ENCODE data around the gene SFT2D1.

SFT2D1 gene

DNA sequence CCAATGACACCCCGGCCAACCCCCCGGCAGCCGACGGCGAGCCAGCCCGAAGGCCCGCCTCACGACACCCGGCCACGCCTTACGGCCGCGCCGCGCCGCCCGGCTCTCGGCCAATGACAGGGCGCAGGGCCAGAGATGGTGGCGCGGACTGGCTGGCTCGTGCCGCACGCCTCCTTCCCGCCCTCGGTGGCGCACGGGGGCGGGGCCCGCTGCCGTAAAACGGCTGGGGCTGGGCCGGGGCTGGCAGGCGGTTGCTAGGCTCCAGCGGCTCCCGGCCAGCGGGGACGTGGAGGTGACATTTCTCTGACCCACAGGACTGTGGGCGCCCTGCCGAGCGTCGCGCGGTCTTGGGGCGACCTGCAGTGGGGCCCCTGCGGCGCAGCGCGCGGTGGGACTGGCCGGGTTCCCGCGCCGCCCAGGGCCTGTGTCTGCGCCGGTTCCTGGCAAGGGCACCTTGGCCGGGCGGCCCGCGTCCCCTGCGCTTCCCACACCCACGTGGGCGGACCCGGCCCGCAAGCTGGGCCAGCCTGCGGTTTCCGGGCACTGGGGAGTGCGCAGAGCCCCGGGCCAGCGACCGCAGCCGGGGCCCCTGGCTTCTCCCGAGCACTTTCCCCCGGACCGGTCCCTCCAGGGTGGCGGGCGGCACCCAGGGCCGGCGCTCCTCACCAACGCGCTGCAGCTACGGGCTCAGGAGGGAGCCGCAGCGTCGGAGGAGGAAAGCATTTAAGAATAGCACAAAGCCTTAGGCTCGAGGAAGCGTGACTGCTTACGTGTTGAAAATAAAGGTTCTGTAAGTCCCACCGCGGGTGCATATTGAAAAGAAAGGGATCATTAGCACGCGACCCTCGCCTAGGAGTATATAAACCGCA lies 40.8 kb upstream of the SFT2D1 start, which contains the start of gene MPC1:
MPC1 (minus strand) TSS at position 8 of the 869 bp plus-strand sequence. CDS start 64 bp downstream, outside the sequence.
- DNase-seq (ENCODE audit: low read depth): peak; percentile 96
- H3K4me3 ChIP-seq (replicated peaks; ENCODE audit: low read depth, low read length): peak within 1 kb of the TSS; percentile 78
- TF ChIP-seq, protein P1, sequence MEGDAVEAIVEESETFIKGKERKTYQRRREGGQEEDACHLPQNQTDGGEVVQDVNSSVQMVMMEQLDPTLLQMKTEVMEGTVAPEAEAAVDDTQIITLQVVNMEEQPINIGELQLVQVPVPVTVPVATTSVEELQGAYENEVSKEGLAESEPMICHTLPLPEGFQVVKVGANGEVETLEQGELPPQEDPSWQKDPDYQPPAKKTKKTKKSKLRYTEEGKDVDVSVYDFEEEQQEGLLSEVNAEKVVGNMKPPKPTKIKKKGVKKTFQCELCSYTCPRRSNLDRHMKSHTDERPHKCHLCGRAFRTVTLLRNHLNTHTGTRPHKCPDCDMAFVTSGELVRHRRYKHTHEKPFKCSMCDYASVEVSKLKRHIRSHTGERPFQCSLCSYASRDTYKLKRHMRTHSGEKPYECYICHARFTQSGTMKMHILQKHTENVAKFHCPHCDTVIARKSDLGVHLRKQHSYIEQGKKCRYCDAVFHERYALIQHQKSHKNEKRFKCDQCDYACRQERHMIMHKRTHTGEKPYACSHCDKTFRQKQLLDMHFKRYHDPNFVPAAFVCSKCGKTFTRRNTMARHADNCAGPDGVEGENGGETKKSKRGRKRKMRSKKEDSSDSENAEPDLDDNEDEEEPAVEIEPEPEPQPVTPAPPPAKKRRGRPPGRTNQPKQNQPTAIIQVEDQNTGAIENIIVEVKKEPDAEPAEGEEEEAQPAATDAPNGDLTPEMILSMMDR (IDR thresholded peaks at IDR 0.05; ENCODE audit: low read length, missing control alignments): no peak

DNA sequence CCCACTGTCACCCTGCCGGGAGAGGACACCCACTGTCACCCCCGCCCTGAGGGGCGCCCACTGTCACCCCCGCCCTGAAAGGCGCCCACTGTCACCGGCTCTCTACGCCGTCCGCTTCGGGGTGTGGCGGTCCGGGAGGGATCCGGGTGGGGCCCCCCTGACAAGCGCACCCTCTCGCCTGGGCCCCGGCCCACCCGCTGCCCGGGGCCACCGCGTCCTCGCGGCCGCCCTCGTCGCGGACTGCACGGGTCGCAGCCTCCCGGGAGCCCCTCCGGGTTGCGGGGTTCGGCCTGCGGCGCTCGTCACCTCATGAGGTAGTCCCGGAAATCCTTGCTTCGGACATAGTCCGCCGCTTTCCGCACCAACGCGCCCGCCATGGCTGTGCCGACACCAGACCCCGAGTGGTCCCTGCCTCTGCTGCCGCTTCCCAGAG lies 40.2 kb upstream of the SFT2D1 start:
- H3K4me3 ChIP-seq (replicated peaks; ENCODE audit: low read depth, low read length): peak overlapping the region; percentile 78
- TF ChIP-seq, protein P1 (IDR thresholded peaks at IDR 0.05; ENCODE audit: low read length, missing control alignments): no peak
- DNase-seq (ENCODE audit: low read depth): no peak

DNA sequence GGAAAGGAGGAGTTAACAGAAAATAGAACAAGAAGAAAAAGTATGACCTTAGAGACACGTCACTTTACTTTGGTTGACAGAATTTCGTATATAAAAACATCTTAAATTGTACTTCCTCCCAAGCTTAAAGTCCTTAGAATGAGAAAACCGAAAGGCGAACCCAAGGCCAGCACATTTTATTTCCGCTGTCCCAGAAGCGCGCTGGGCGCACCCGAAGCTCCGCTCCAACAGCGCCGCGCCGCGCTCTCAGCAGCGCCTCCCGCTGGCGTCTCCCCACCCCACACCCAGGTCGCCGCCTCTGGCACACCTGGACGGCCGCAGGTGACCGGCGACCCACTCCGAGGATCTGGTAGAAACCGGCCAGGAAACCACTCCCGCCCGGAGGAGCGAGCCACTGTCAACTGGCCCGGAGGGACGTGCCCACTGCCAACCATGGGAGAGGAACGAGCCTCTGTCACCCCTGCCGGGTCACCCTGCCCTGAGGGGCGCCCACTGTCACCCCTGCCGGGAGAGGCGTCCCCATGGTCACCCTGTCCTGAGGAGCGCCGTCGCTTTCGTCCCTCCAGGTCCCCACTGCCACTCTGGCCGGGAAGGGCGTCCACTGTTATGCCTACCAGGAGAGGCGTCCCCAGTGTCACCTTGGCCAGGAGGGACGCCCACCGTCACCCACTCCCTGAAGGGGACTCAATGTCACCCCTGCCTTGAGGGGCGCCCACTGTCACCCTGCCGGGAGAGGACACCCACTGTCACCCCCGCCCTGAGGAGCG lies 39.6 kb upstream of the SFT2D1 start:
- TF ChIP-seq, protein P1 (IDR thresholded peaks at IDR 0.05; ENCODE audit: low read length, missing control alignments): peak; percentile 52
- peak; percentile 52 for DNase-seq (ENCODE audit: low read depth)
- peak overlapping the region; percentile 78 for H3K4me3 ChIP-seq (replicated peaks; ENCODE audit: low read depth, low read length)

DNA sequence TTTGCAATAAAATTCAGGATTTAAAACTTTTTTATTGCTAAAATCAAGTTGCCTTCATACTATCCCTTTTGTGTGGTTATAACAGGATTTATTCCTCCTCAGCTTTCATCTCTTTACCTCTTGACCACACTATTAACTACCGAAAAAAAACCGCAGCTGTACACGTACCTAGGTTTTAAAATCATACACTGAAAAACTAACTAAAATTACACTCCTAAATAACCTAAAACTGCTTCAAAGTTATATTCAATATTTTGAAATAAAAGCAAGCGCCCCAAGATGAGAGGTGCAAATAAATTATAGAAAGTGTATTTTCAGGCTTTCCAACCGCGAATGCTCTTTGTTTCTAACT lies 39.0 kb upstream of the SFT2D1 start:
- TF ChIP-seq, protein P1 (IDR thresholded peaks at IDR 0.05; ENCODE audit: low read length, missing control alignments): no peak
- DNase-seq (ENCODE audit: low read depth): no peak
- H3K4me3 ChIP-seq (replicated peaks; ENCODE audit: low read depth, low read length): peak overlapping the region; percentile 78

DNA sequence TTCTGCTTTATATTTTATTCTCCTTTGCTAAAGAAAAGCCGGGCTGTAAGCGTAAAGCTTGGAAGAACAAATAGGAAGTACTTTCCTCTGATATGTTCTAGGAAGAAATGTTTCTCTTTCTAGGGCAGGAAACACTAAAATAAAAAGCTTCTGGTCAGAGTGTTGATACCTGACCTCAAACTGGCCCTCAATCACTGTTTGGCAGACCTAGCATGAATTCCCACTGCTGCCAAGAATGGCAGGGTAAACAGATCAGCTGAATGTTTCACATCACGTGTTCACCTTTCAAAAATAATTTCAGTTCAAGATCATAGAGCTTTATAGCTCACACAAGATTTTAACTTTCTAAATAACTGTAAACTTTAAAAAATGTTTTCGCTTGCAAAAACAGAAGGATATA lies 37.5 kb upstream of the SFT2D1 start:
- TF ChIP-seq, protein P1 (IDR thresholded peaks at IDR 0.05; ENCODE audit: low read length, missing control alignments): no peak

DNA sequence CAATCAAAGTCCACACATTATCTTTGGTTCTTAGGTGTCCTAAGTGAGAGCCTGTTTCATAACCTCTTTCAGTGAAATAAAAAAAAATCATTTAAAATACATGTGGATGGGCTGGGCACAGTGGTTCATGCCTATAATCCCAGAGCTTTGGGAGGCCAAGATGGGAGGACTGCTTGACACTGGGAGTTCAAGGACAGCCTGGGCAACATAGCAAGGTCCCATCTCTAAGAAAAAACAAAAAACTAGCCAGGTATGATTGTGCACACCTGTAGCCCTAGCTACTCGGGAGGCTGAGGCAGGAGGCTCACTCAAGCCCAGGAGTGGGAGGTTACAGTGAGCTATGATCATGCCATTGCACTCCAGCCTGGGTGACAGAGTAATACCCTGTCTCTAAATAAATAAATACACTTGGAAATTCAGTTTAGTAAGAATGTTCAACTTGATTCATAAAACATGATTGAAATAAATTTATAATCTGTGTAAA lies 36.8 kb upstream of the SFT2D1 start:
- no peak overlapping the region for H3K4me3 ChIP-seq (replicated peaks; ENCODE audit: low read depth, low read length)
- TF ChIP-seq, protein P1 (IDR thresholded peaks at IDR 0.05; ENCODE audit: low read length, missing control alignments): no peak
- DNase-seq (ENCODE audit: low read depth): no peak

More for the DNA sequence above, 37.5 kb upstream of the SFT2D1 start:
- H3K4me3 ChIP-seq (replicated peaks; ENCODE audit: low read depth, low read length): no peak overlapping the region
- no peak for DNase-seq (ENCODE audit: low read depth)

All from fibroblast of pulmonary artery (primary cell).